Activated gamma-delta T cell (primary cell): ENCODE measurements around the gene PCP4.
"Not testable (repeated sequence)": the region's sequence is repeated elsewhere in the genome, so short reads cannot be mapped to it uniquely, and the experiment has no call there.

Source experiments
- DNase-seq: peaks from one replicate; lab custom pipeline; 2025; lab: John Stamatoyannopoulos, UW

The PCP4 gene

DNA sequence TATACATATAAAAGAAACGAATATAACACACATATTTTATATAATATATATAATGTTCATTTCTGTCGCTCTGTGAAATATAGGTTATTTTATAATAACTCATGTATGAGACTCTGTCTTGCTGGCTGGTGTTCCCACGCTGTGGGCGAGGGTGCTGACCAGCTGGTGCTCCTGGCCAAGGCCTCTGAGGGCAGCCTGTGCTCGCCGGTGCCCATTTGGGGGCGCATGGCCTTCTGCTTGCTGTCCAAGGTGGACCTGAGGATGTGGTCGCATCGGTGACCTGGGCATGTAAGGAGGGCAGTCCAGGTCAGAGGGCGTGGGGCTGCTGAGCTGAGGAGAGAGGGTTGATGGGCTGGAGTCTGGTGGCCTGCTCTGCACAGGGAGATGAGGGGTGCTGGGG lies 1.1 kb upstream of the PCP4 start:
- DNase-seq, result no peak

DNA sequence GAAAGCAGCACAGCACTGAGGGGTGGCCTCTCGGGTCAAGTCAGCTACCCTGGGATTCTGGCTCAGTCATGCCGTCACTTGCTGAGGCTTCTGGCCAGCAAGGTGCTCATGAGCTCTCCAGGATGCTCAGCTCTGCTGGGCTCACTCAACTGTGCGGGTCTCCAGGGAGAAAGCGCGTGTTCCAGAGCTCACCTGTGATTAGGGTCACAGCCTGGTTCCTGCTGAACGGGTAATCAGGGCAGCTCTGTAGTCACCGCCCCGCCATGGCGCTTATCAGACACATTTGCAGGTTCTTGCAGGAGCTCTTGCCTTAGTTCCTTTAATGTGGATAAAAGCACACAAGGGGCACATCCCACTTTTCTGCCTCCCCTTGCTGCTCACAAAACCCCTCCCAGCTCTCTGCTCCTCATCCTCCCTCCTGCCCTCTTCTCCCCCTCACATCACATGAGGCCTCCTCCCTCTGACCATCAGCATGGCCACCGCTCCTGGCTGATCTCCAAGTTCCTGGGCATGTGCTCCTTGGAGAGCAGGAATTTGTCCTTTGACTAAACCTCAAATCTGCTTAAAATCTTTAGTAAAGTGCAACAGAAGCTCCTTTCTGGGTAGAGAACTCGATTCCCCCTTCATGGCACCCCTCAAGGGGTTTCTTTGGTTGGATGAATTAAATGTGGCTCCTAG lies 2.0 kb downstream of the PCP4 start:
- no peak for DNase-seq

- no peak for DNase-seq
These were observed 6.4 kb downstream of the PCP4 start for GRCh38 chr21:39873687-39874086.

DNA sequence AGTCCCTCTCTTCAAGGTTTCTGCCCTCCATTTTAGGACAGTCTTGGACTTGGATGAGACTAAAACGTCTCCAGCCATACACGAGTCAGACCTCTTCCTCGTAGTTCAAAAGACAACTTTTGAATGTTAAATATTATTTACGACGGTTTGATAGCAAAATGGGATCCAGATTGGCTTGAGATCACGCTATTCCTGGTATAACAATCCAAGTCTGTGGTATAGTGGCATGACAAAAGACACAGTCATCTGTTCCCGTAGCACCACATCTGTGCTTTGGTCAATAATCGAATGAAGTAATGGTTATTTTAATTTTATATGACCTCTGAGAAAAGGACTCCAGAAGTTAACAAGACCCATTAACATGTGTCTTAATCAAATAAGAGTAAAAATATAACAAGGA lies 7.0 kb downstream of the PCP4 start:
- no peak for DNase-seq

DNA sequence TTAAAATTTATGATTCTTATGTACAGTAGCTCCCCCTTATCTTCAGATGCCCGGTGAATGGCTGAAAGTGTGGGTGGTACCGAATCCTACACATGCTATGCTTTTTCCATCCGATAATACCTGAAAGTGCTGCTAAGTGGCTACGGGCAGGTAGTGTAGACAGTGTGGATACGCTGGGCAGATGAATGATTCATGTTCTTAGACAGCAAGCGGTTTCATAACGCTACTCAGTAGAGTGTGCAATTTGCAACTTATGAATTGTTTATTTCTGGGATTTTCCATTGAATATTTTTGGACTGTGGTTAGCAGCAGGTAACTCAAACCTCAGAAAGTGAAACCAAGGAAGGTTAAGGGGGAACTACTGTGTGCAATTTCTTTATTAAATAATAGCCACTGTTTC lies 7.5 kb downstream of the PCP4 start:
- no peak for DNase-seq

GRCh38 chr21:39881661-39882060 lies 14.4 kb downstream of the PCP4 start:
- no peak for DNase-seq

DNA sequence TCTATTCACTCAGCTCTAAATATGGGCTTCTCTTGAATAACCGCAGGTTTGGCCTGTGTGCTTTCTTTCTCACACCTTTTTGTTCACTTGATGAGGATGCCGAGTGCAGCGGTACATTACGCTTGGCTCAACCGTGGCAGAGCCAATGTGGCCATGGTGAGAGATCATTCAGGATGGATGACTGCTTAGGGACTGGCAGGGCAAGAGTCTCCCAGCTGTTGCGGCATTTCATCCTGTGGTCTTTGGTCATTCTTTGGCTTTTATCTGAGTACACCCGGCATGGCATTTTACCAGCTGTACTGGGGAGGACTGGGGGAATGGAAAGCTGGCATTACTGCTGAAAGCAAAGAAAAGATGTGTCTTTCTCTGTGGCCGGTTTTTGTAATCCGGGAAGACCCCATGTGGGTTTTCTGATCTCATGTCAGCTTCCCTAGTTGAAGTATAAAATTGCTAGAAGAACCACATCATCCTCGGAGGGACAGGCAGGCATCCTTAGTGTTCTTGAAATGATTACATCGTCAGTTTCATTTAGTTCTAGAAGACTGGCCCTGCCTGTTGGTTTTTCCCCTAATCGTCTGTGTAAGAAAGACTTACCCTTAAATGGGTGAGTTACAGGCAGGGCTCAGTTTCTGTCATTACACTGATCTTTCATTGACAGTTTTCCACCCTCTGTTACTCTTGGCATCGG lies 15.1 kb downstream of the PCP4 start:
- no peak for DNase-seq

- DNase-seq, result no peak
These were observed 15.6 kb downstream of the PCP4 start for GRCh38 chr21:39882839-39883195.

DNA sequence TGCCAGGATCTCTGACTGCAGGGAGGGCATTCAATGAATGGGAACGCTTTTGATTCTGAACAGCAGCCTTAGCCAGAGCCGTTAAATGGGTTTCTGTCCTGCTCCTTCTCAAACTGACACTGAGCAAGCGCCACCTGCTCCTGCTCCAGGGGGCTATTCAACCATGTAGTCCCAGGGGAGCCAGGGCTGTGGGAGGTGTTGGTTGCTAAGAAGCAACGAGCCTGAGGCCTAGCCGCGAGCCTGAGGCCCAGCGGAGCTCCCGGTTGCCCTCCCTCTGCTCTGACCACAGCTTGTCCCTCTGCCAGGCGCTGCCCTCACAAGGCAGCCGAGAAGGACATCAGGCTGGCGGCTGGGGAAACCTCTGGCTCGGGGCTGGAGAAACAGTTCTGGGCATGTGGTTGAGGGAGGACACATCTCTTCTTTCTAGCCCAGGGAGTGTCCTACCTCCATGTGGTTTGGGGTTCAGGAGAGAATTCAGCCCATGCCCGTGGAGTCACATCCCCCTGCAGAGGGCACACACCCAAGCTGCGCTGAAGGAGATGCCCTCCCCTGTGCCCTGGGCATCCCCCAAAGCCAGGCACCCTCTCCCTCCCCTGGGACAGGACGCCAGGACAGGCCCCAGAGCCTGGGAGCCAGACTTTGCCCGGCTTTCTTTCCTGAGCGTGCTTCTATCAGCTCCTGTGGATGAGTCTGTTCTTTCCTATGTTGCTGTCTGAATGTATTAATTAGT lies 18.0 kb downstream of the PCP4 start:
- DNase-seq, result no peak

GRCh38 chr21:39888848-39889247 lies 21.6 kb downstream of the PCP4 start:
- DNase-seq, result no peak

DNA sequence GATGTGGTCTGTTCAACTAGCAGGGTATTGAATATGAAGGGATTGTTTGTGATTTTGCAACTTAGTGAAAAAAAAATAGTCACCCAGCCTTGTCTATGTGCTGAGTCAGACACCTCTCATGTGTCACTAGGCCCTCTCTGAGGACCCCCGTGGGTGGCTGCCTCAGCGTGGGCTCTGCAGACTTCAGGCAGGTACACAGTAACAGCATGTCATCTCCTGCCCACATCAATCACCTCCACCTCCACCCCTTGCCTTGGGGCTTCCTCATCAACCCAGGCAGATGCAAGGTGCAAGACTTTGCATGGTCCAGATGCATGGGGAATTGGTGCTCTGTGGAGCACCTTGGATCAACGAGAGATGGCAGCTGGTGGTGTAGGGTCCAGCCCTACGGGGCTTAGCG lies 23.9 kb downstream of the PCP4 start:
- DNase-seq, result no peak

- not testable (repeated sequence) for DNase-seq
These were observed 24.6 kb downstream of the PCP4 start for GRCh38 chr21:39891863-39892262.

DNA sequence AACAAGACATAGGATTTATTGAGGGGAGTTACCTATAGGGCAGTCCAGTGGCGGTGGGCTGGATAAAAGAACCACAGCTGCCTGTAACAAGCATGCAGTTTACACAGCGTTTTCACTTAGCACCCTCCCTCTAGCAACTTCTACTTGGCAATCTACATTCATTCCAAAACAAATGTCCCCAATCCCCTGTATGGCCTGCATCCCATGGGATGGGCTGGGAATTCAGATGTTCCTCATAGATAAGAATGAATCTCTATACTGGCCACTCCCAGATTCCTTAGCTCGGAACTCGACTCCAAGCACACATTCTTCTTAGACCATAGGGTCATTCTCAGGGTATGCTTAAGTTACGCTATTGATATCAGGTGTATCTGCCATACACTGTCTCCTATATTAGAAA lies 33.3 kb downstream of the PCP4 start:
- DNase-seq, result no peak

GRCh38 chr21:39900911-39901310 lies 33.7 kb downstream of the PCP4 start:
- DNase-seq, result no peak

- DNase-seq, result no peak
These were observed 35.7 kb downstream of the PCP4 start for GRCh38 chr21:39902986-39903385.

DNA sequence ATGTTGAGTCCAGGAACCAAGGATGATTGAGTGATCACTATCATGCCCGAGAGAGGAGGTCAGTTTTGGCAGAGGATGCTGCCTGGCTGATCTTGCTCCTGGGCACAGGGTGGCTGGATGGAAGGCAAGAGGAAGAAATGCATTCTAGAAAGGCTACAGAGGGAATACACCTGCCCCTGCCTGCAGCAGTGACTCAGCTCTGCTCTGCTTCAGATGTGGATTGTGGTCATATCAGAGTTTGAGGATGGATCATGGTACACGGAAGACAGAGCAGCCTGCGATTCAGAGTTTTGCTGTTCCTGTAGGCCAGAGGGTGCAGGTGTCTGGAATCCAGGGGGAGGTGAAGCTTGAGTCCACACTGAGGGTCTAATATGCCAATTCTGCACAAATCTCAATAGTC lies 37.2 kb downstream of the PCP4 start:
- DNase-seq, result no peak

- DNase-seq, result no peak
These were observed 41.2 kb downstream of the PCP4 start for GRCh38 chr21:39908265-39908923.

GRCh38 chr21:39911286-39912199 lies 44.3 kb downstream of the PCP4 start:
- no peak for DNase-seq

- DNase-seq, result no peak
These were observed 46.6 kb downstream of the PCP4 start for GRCh38 chr21:39913706-39914305.

- DNase-seq, result no peak
These were observed 48.6 kb downstream of the PCP4 start for GRCh38 chr21:39915881-39916280.

GRCh38 chr21:39918558-39918957 lies 51.3 kb downstream of the PCP4 start:
- DNase-seq, result no peak
